Thyroid gland (tissue), 4 donors: ENCODE results near the gene MSN. TPM values are rescaled to one million over a fixed set of nuclear protein-coding genes. Genes with fewer than 3 reads are reported as not detected.
A peak's percentile ranks its signal among the peaks of the same experiment; 100 is the strongest.

Experiments
- DNase-seq, 2 donors: peaks; one replicate each; pipeline ENCODE4 v3.0.0-alpha.2; 2019
- H3K27ac ChIP-seq, 3 donors: fragments of 200-600 bp; sonication (generic); 1 replicate in 2 of 3; 2 replicates in 1 of 3; pipeline ENCODE4 v1.5.1; 2016 to 2019; ENCODE audit warnings: mild to moderate bottlenecking in 1 of 3, moderate library complexity in 1 of 3
- H3K27me3 ChIP-seq: fragments of 200-600 bp; sonication (generic); one replicate; pipeline ENCODE4 v1.5.1; 2019
- H3K36me3 ChIP-seq, 2 donors: fragments of 200-600 bp; sonication (generic); one replicate each; pipeline ENCODE4 v1.5.1; 2016 to 2019
- H3K4me1 ChIP-seq, 2 donors: fragments of 200-600 bp; sonication (generic); one replicate each; pipeline ENCODE4 v1.5.1; 2017 to 2019
- H3K4me3 ChIP-seq, 3 donors: fragments of 200-600 bp; sonication (generic); replicated peaks in 1 of 3; 1 replicate in 2 of 3; 2 replicates in 1 of 3; pipeline ENCODE4 v1.5.1; 2016; ENCODE audit warnings: mild to moderate bottlenecking in 1 of 3
- H3K9me3 ChIP-seq: fragments of 200-600 bp; sonication (generic); one replicate; pipeline ENCODE4 v1.5.1; 2017
- POLR2A ChIP-seq, 2 donors: fragments of 450-650 bp; IDR thresholded peaks; one replicate each; pipeline ENCODE4 v1.6.1; 2017; ENCODE audit warnings: antibody characterized with exemption in 2 of 2, mild to moderate bottlenecking in 2 of 2, moderate library complexity in 1 of 2
- WGBS, 2 donors: methylation state at CpG; one replicate each; pipeline ENCODE4 v1.1.5; 2017; 5-methylcytosine and 5-hydroxymethylcytosine counted together
- intact Hi-C: fragments of 100-400 bp; cut with DNase I; formaldehyde crosslinking; loops from one replicate; pipeline ENCODE4 v1.15.1; 2023
- total RNA-seq, 4 donors: library from RNA; depleted of rRNA; stranded (reverse); fragments of >200 nt; gene quantifications; one replicate each; pipeline ENCODE4 v1.2.3, GENCODE V29; 2016
- TF ChIP-seq, protein P1 (sequence below), 6 experiments: fragments of 200-600 bp in 3 of 6; fragments of 450-650 bp in 3 of 6; sonication (generic) in 3 of 6; IDR thresholded peaks; one replicate each; pipeline ENCODE4 v1.5.1; 2016 to 2019; ENCODE audit warnings: antibody characterized with exemption in 6 of 6, mild to moderate bottlenecking in 2 of 6, inconsistent platforms in 1 of 6, moderate library complexity in 1 of 6

MSN gene
- total RNA-seq, 4 donors from 2014 or later = 204 to 318 (median 259) TPM

DNA sequence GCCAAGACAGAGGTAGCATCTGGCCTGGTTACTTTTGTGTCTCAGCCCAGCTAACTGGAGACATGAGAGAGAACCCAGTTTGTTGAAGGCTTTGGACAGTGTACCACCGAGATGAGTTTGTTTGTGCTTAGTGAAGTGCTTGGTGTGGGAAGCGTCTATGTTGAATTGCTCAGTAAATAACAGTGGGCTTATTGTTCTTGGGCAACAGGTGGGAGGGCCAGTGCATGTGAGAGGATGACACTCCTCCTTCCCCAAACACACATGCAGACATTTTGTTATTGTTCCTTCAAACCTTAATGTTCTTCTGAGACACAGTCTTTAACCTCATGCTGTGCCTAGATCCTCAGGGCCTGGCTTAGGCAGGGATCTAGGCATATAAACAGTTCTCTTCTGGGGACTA, 39.7 kb downstream of the MSN start:
- H3K4me3 ChIP-seq = no peak overlapping the region
- 40 to 42% methylated on average over 1 to 2 of the region's 2 CpGs for WGBS, 2 donors
- DNase-seq = no peak
- TF ChIP-seq, protein P1, sequence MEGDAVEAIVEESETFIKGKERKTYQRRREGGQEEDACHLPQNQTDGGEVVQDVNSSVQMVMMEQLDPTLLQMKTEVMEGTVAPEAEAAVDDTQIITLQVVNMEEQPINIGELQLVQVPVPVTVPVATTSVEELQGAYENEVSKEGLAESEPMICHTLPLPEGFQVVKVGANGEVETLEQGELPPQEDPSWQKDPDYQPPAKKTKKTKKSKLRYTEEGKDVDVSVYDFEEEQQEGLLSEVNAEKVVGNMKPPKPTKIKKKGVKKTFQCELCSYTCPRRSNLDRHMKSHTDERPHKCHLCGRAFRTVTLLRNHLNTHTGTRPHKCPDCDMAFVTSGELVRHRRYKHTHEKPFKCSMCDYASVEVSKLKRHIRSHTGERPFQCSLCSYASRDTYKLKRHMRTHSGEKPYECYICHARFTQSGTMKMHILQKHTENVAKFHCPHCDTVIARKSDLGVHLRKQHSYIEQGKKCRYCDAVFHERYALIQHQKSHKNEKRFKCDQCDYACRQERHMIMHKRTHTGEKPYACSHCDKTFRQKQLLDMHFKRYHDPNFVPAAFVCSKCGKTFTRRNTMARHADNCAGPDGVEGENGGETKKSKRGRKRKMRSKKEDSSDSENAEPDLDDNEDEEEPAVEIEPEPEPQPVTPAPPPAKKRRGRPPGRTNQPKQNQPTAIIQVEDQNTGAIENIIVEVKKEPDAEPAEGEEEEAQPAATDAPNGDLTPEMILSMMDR (IDR thresholded peaks at IDR 0.05) = no peak
- TF ChIP-seq POLR2A (IDR thresholded peaks at IDR 0.05) = no peak
- H3K27ac ChIP-seq = peak overlapping the region in 2 of 3 donors; percentile 51 to 73
- peaks cover 3 to 47% of the 10 kb centered on the region in 2 donors for H3K4me1 ChIP-seq
- H3K36me3 ChIP-seq = no peaks in the 10 kb centered on the region
- intact Hi-C loops = loop anchor here (10.0 kb wide), 1 partner anchor 112 kb away; no protein-coding TSS in a partner anchor
- H3K9me3 ChIP-seq = no peaks in the 10 kb centered on the region
- H3K27me3 ChIP-seq = no peaks in the 10 kb centered on the region

DNA sequence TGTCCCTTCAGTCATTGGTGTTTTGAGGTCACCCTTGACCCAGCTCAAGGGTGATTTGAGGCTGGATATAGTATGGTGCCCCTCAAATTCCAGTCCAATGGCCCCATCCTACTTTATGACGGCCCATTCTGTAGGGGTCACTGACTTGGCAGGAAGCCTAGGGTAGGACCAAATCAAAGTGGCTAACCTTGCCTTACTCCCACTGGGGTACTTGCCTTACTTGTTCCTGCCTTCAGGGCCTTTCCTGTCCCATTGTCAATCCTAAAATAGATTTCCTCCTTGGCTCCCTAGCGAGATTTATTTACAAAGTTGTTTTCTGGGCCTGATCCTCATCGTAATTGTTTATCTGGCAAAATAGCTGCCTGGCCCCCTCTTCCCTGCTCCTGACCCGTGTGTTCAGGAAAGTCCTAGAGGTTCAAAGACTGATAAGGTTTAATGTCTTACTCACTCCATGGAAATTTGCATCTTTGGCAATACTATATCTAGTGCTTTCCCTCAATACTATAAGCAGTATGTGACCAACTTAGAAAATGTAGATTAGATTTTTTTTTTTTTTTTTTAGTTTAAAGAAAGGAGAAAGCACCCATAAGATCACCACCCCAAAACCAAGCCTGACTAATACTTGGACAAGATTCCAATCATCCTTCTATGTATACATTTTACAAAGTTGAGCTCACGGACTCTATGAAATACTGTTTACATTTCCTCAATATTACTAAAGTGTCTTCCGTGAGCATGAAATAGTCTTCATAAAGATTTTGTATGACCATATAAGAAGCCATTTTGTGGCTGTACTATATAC, 44.8 kb downstream of the MSN start:
- TF ChIP-seq, protein P1 (IDR thresholded peaks at IDR 0.05) = no peak
- TF ChIP-seq POLR2A (IDR thresholded peaks at IDR 0.05) = no peak
- intact Hi-C loops = no loop called here
- Histone ChIP-seq H3K27me3 (no peaks in the 10 kb centered on the region), H3K4me3 (no peak overlapping the region), H3K9me3 (no peaks in the 10 kb centered on the region), H3K27ac (peak overlapping the region in 1 of 3 donors; percentile 7), H3K4me1 (peaks cover 0 to 8% of the 10 kb centered on the region in 2 donors), H3K36me3 (no peaks in the 10 kb centered on the region)
- DNase-seq = no peak
- WGBS, 2 donors = 88% methylated on average over 6 of the region's 6 CpGs

DNA sequence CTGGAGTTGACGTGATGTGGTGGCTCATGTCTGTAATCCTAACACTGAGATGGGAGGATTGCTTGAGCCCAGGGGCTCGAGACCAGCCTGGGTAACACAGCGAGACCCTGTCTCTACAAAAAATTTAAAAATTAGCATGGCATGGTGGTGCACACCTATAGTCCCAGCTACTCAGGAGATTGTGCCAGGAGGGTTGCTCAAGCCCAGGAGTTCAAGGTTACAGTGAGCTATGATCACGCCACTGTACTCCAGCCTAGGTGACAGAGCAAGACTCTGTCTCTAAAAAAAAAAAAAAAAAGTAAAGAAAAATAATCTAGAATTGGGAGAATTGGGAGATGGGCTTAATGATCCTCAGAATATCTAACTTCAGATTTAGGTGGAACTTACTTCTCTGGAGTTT, 51.1 kb downstream of the MSN start:
- Histone ChIP-seq H3K27ac (no peak overlapping the region), H3K4me3 (no peak overlapping the region), H3K36me3 (no peaks in the 10 kb centered on the region), H3K4me1 (peaks cover 0 to 19% of the 10 kb centered on the region in 2 donors), H3K9me3 (no peaks in the 10 kb centered on the region), H3K27me3 (no peaks in the 10 kb centered on the region)
- no peak for DNase-seq
- intact Hi-C loops = no loop called here
- WGBS, 2 donors = 92 to 94% methylated on average over 4 of the region's 4 CpGs
- no peak for TF ChIP-seq POLR2A (IDR thresholded peaks at IDR 0.05)
- TF ChIP-seq, protein P1 (IDR thresholded peaks at IDR 0.05) = no peak

DNA sequence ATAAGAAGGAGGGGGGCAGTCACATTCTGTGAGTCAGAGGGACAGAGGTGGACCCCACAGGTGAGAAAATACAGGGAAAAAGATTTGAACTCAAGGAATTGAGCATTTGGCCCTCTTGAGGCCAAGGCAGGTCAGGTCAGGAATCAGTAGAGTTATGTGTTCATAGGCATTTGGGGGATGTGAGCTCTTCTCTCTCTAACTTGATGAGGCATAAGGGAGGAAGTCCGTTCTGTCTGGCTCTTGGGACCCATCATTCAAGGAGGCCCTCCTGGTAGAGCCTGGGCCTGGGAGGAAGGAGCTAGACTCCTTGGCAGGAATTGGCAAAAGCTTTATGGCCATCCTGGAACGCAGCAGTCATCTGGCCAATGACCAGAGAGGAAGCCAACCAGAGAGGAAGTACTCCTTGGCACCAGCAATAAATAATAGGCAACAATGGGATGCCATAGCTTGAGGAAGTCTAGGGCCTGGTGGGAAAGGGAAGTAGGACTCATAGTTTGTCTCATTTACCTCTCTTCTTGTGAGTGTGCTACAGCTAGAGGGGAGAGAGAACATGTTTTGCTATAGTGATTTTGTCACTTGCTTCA, 53.0 kb downstream of the MSN start:
- no peak for DNase-seq
- peaks cover 0 to 13% of the 10 kb centered on the region in 2 donors for H3K4me1 ChIP-seq
- no peaks in the 10 kb centered on the region for H3K27me3 ChIP-seq
- H3K4me3 ChIP-seq = no peak overlapping the region
- H3K27ac ChIP-seq = no peak overlapping the region
- no peaks in the 10 kb centered on the region for H3K9me3 ChIP-seq
- intact Hi-C loops = no loop called here
- H3K36me3 ChIP-seq = no peaks in the 10 kb centered on the region
- 50 to 63% methylated on average over 1 to 2 of the region's 2 CpGs for WGBS, 2 donors
- no peak for TF ChIP-seq POLR2A (IDR thresholded peaks at IDR 0.05)
- TF ChIP-seq, protein P1 (IDR thresholded peaks at IDR 0.05) = no peak

DNA sequence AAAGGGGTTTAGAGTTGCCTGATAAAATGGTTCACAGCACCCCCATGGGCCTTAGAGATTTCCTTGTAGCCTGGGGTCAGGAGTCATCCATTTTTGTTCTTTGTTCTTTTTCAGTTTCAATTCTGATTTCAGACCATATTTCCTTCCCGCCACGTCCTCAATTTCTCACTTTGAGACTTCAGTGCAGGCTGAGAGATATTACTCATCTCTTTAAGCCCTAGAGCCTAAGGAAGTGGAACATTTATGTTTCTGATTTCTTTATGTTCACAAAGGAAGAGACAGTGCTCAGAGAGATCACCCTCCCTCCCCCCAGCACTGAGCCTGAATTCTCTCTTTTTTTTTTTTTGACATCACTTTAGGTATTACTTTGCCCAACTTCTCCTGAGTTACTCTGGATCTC, 56.3 kb downstream of the MSN start:
- no peak for DNase-seq
- Histone ChIP-seq H3K27ac (no peak overlapping the region), H3K4me3 (no peak overlapping the region), H3K4me1 (peaks cover 0 to 13% of the 10 kb centered on the region in 2 donors), H3K27me3 (no peaks in the 10 kb centered on the region), H3K9me3 (no peaks in the 10 kb centered on the region), H3K36me3 (no peaks in the 10 kb centered on the region)
- TF ChIP-seq POLR2A (IDR thresholded peaks at IDR 0.05) = no peak
- TF ChIP-seq, protein P1 (IDR thresholded peaks at IDR 0.05) = no peak
- intact Hi-C loops = no loop called here
- WGBS, 2 donors = 58 to 77% methylated on average over 2 of the region's 2 CpGs
